Progenitor cell of endocrine pancreas (in vitro differentiated cells): Measurements from ENCODE around the gene METTL25B. TPM values are rescaled to one million over a fixed set of nuclear protein-coding genes. Genes with fewer than 3 reads are reported as not detected.
A peak's percentile ranks its signal among the peaks of the same experiment; 100 is the strongest.

Experiments
- DNase-seq: peaks from one replicate; pipeline ENCODE4 v3.0.0; 2021; ENCODE audit warnings: low spot score; ENCODE audit not compliant: unreplicated experiment
- H3K27ac Mint-ChIP-seq: 2 replicates; pipeline ENCODE4 v1.8.0; 2021; ENCODE audit warnings: mild to moderate bottlenecking, moderate library complexity, mixed read lengths
- H3K27me3 Mint-ChIP-seq: 2 replicates; pipeline ENCODE4 v1.8.0; 2021; ENCODE audit warnings: mixed read lengths
- H3K36me3 Mint-ChIP-seq: 2 replicates; pipeline ENCODE4 v1.8.0; 2022; ENCODE audit warnings: mixed read lengths; ENCODE audit not compliant: insufficient read depth
- H3K4me1 Mint-ChIP-seq: 2 replicates; pipeline ENCODE4 v1.8.0; 2021; ENCODE audit warnings: low read depth, mixed read lengths
- H3K4me3 Mint-ChIP-seq: 2 replicates; pipeline ENCODE4 v1.8.0; 2021; ENCODE audit warnings: low read depth, mild to moderate bottlenecking, moderate library complexity, mixed read lengths
- H3K9me3 Mint-ChIP-seq: 2 replicates; pipeline ENCODE4 v1.8.0; 2021; ENCODE audit warnings: low read depth, mixed read lengths
- total RNA-seq: library from RNA; stranded (reverse); gene quantifications from 2 replicates; pipeline ENCODE4 v1.2.1, GENCODE V29; 2021
- TF ChIP-seq, protein P1 (sequence below): fragments of 200-600 bp; sonication (generic); IDR thresholded peaks from one replicate; pipeline ENCODE4 v1.5.0; 2021; ENCODE audit warnings: antibody characterized with exemption, mild to moderate bottlenecking; ENCODE audit not compliant: unreplicated experiment

Gene METTL25B
- total RNA-seq, 1 donor from 2014 or later = 42.4 TPM

DNA sequence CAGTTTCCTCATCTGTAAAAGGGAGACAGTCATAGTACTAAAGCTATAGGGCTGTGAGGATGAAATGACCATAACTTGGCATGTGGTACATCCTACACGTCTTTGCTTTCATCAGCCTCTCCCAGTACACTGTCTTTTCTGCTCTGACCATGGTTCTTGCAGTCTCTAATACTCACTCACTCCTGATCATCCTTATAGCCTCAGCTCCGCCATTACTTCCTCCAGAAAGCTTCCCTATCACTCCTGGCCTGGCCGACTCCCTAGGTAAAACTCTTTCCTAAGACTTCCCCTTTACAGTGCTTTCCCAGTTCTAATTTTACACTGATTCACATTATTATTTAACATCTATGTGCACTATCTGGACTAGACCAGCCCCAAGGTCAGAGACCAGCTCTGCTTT, 17.6 kb downstream of the METTL25B start:
- Mint-ChIP-seq H3K9me3 (no peaks in the 10 kb centered on the region), H3K4me3 (peak overlapping the region; percentile 86), H3K27me3 (no peaks in the 10 kb centered on the region), H3K4me1 (peaks cover 55% of the 10 kb centered on the region), H3K36me3 (peaks cover 13% of the 10 kb centered on the region), H3K27ac (peak overlapping the region; percentile 100)
- DNase-seq = no peak
- TF ChIP-seq, protein P1, sequence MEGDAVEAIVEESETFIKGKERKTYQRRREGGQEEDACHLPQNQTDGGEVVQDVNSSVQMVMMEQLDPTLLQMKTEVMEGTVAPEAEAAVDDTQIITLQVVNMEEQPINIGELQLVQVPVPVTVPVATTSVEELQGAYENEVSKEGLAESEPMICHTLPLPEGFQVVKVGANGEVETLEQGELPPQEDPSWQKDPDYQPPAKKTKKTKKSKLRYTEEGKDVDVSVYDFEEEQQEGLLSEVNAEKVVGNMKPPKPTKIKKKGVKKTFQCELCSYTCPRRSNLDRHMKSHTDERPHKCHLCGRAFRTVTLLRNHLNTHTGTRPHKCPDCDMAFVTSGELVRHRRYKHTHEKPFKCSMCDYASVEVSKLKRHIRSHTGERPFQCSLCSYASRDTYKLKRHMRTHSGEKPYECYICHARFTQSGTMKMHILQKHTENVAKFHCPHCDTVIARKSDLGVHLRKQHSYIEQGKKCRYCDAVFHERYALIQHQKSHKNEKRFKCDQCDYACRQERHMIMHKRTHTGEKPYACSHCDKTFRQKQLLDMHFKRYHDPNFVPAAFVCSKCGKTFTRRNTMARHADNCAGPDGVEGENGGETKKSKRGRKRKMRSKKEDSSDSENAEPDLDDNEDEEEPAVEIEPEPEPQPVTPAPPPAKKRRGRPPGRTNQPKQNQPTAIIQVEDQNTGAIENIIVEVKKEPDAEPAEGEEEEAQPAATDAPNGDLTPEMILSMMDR = no peak

DNA sequence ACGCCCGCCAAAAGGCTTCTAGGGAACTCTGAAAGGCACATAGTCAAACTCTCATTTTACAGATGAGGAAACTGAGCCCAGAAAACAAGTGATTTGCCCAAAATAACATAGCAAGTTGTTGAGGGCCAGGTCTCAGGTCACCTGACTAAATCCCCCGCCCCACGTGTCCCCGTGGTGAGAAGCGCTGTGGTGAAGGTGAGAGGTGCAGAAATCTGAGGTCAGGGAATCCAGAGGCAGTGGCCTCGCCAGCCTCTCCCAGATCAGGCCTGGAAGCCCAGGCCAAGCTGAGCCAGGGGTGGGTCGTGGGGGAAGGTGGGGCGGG, 18.1 kb downstream of the METTL25B start:
- Mint-ChIP-seq H3K4me1 (peaks cover 53% of the 10 kb centered on the region), H3K27me3 (no peaks in the 10 kb centered on the region), H3K36me3 (peaks cover 12% of the 10 kb centered on the region), H3K4me3 (peak overlapping the region; percentile 86), H3K27ac (peak overlapping the region; percentile 100), H3K9me3 (no peaks in the 10 kb centered on the region)
- no peak for DNase-seq
- TF ChIP-seq, protein P1 = no peak

DNA sequence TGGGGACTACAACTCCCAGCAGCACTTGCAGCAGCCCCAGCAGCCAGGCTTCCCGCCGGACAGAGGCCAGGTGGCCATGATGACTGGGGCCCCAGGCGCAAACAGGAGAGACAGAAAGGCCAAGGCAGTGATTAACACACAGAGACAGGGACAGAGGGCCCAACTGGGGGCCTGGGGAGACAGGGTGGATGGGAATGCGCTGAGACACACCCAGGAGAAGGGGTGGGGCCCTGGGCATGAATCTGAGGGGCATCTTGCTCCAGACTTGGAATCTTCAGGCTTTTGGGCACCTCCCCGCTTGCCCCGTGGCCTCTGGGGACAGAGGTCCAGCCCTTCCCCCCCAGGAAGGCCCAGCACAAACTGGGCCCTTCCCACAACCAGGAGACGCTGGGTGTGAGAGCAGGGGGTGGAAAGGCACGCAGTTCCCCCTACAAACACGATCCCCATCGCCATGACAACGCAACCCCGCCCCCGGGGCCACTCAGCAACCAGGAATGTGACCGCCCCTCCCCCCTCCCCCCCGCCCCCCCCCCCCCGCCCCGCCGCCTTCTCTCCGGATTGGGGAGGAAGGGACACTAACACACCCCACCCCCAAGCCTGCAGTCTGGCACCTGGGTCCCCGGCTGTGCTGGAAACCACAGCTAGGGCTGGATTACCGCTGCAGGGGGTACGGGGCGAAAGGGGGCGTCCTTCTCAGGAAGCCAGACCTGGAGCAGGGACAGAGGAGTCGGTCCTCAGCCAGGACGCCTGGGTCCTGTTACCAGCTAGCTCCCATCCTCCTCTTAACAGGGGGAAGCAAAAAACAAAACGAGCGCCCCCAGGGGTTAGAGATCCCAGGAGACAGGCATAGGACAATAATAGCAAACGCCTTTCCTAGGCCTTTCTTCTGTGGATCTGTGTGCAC, 18.7 kb downstream of the METTL25B start:
- TF ChIP-seq, protein P1 = peak; percentile 48
- Mint-ChIP-seq H3K27ac (peak overlapping the region; percentile 100), H3K36me3 (peaks cover 9% of the 10 kb centered on the region), H3K4me1 (peaks cover 50% of the 10 kb centered on the region), H3K27me3 (no peaks in the 10 kb centered on the region), H3K4me3 (peak overlapping the region; percentile 86), H3K9me3 (no peaks in the 10 kb centered on the region)
- DNase-seq = peak; percentile 80

DNA sequence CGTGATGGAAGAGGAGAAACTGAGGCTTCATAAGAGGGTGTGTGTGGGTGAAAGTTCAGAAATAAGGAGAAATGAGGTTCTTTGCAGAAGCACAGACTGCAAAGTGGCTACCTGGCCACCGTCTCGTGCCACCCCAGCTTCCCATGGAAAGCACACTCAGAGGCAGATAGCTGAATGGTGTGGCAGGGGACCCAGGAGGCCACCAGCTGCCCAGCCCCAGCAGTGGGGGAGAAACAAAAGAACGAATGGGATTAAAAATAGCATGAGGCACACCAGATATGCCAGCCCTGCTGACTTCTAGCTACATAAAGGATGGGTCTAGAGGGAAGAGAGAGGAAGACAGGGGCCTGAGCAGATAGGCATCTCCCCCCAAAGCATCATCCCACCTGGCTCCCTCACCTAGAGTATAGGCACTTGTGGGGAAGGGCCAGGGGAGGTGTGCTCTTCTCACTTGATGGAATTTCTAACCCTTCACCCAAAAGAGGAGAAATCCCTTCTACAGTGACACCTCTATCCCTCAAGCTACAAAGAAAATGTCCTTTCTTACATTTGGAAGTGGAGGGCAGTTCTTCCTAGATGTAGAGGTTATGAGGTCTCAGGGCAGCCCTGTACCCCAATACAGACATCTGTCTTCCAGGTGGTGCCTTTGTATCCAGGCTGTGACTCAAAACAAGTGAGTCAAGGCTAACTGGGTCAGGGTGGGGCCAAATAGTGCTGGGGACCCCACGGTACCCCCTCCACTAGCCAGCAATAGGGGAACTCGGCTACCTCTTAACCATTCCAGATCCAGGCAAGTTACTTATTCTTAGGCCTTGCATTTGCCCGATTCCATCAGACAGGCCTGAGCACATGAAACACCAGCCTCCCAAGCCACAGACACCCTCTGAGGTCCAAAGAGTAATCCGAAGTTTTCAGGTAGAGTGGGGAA, 19.7 kb downstream of the METTL25B start:
- peaks cover 53% of the 10 kb centered on the region for H3K4me1 Mint-ChIP-seq
- DNase-seq = no peak
- no peaks in the 10 kb centered on the region for H3K27me3 Mint-ChIP-seq
- no peaks in the 10 kb centered on the region for H3K9me3 Mint-ChIP-seq
- TF ChIP-seq, protein P1 = no peak
- peaks cover 7% of the 10 kb centered on the region for H3K36me3 Mint-ChIP-seq
- peak overlapping the region; percentile 99 for H3K27ac Mint-ChIP-seq
- peak overlapping the region; percentile 93 for H3K4me3 Mint-ChIP-seq
